ENCODE measurements around the gene IGLL5.

- TF ChIP-seq ARNT (IDR thresholded peaks at IDR 0.05) (no peak), L3MBTL2 (conservative IDR thresholded peaks at IDR 0.05) (no peak), BHLHE40 (IDR thresholded peaks at IDR 0.05; ENCODE audit: borderline replicate concordance) (no peak), SP1 (IDR thresholded peaks at IDR 0.05) (no peak), ELF4 (IDR thresholded peaks at IDR 0.05) (no peak), CTBP1 (IDR thresholded peaks at IDR 0.05; ENCODE audit: borderline replicate concordance) (no peak), ZNF384 (IDR thresholded peaks at IDR 0.05) (no peak), HDGF (IDR thresholded peaks at IDR 0.05; ENCODE audit: borderline replicate concordance) (no peak), LEF1 (IDR thresholded peaks at IDR 0.05; ENCODE audit: borderline replicate concordance) (no peak), PKNOX1 (IDR thresholded peaks at IDR 0.05) (no peak)
Observed at GRCh38 chr22:22920104-22920654, 32.6 kb downstream of the IGLL5 start.

Measured in HEK293T (cell line).